Measurements from ENCODE around the gene ERFE. TPM values are rescaled to one million over a fixed set of nuclear protein-coding genes. Genes with fewer than 3 reads are reported as not detected.

The ERFE gene
- total and polyA plus RNA-seq, 2 of the 4 experiments (the other 2 are of a cell fraction), result 1.3 to 3.5 TPM

GRCh38 chr2:238140040-238140439 is 18.7 kb upstream of the ERFE start:
- Histone ChIP-seq H2AK5ac (ENCODE audit: low read depth, low read length) (no peak overlapping the region), H3K4me2 (ENCODE audit: low read depth, low read length) (no peak overlapping the region), H2AK9ac (replicated peaks; ENCODE audit: low read depth, low read length, poor library complexity) (no peak overlapping the region), H3K27ac (ENCODE audit: insufficient read depth, low read length) (no peak overlapping the region), H3K56ac (ENCODE audit: extremely low read depth, insufficient read depth, low read length) (no peak overlapping the region), H4K8ac (ENCODE audit: low read depth in 2 of 2, low read length in 2 of 2) (no peak overlapping the region), H2BK120ac (ENCODE audit: low read depth, low read length) (no peak overlapping the region), H2BK20ac (ENCODE audit: low read depth, low read length) (no peak overlapping the region), H3K9me3 (ENCODE audit: control insufficient read depth, insufficient read depth, low read length) (no peaks in the 10 kb centered on the region), H3K9me1 (ENCODE audit: insufficient read depth, low read length) (0 out of 2 replicates have a peak, but pooled peaks cover 15% of the 10 kb centered on the region), H3K14ac (replicated peaks; ENCODE audit: low read depth, low read length) (no peak overlapping the region), H3K9ac (ENCODE audit: low read depth, low read length) (no peak overlapping the region), H3K4me3 (ENCODE audit: insufficient read depth, low read depth, low read length) (no peak overlapping the region), H3K4me1 (ENCODE audit: control insufficient read depth, insufficient read depth, low read length) (peaks cover 23% of the 10 kb centered on the region), H3K79me1 (ENCODE audit: low read depth in 1 of 2, low read length in 2 of 2) (no peaks in the 10 kb centered on the region), H2AFZ (replicated peaks; ENCODE audit: low read length, poor library complexity) (peak overlapping the region; percentile 43), H3K27me3 (ENCODE audit: control insufficient read depth, insufficient read depth, low read length) (no peaks in the 10 kb centered on the region), H3K23ac (ENCODE audit: low read depth, low read length) (no peak overlapping the region), H3K4ac (ENCODE audit: low read depth, low read length) (no peak overlapping the region), H3K36me3 (ENCODE audit: control insufficient read depth, insufficient read depth, low read length) (no peaks in the 10 kb centered on the region), H2BK5ac (ENCODE audit: low read depth, low read length, poor library complexity, severe bottlenecking) (no peak overlapping the region), H2BK15ac (ENCODE audit: low read depth, low read length) (no peak overlapping the region), H4K91ac (ENCODE audit: insufficient read depth, low read depth, low read length) (no peak overlapping the region), H3K18ac (ENCODE audit: low read depth, low read length) (no peak overlapping the region), H4K20me1 (ENCODE audit: insufficient read depth, low read length) (no peaks in the 10 kb centered on the region), H4K5ac (ENCODE audit: low read depth, low read length) (no peak overlapping the region)
- DNase-seq, result no peak
- TF ChIP-seq RAD21 (IDR thresholded peaks at IDR 0.05; ENCODE audit: low read length) (no peak), BHLHE40 (IDR thresholded peaks at IDR 0.05; ENCODE audit: low read depth, low read length) (no peak), NFE2L2 (IDR thresholded peaks at IDR 0.05; ENCODE audit: low read depth, low read length) (no peak), MXI1 (IDR thresholded peaks at IDR 0.05; ENCODE audit: borderline replicate concordance, low read depth, low read length) (no peak), RCOR1 (IDR thresholded peaks at IDR 0.05; ENCODE audit: insufficient replicate concordance, low read length) (no peak), CEBPB (IDR thresholded peaks at IDR 0.05; ENCODE audit: low read depth, low read length) (no peak), MAFK (IDR thresholded peaks at IDR 0.05; ENCODE audit: low read depth, low read length) (no peak), MAZ (IDR thresholded peaks at IDR 0.05; ENCODE audit: borderline replicate concordance, low read depth, low read length) (no peak), CHD1 (IDR thresholded peaks at IDR 0.05; ENCODE audit: low read depth, low read length) (no peak), CTCF (conservative IDR thresholded peaks at IDR 0.05; ENCODE audit: low read depth, low read length) (no peak), RFX5 (IDR thresholded peaks at IDR 0.05; ENCODE audit: low read depth, low read length) (no peak), POLR2A (IDR thresholded peaks at IDR 0.05; ENCODE audit: low read depth, low read length) (no peak), FOS (IDR thresholded peaks at IDR 0.05; ENCODE audit: low read depth, low read length) (no peak), SMC3 (IDR thresholded peaks at IDR 0.05; ENCODE audit: low read depth, low read length) (no peak)
- TF ChIP-seq, protein P1, sequence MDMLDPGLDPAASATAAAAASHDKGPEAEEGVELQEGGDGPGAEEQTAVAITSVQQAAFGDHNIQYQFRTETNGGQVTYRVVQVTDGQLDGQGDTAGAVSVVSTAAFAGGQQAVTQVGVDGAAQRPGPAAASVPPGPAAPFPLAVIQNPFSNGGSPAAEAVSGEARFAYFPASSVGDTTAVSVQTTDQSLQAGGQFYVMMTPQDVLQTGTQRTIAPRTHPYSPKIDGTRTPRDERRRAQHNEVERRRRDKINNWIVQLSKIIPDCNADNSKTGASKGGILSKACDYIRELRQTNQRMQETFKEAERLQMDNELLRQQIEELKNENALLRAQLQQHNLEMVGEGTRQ (IDR thresholded peaks at IDR 0.05; ENCODE audit: low read depth, low read length), result no peak
- TF ChIP-seq, protein P2, sequence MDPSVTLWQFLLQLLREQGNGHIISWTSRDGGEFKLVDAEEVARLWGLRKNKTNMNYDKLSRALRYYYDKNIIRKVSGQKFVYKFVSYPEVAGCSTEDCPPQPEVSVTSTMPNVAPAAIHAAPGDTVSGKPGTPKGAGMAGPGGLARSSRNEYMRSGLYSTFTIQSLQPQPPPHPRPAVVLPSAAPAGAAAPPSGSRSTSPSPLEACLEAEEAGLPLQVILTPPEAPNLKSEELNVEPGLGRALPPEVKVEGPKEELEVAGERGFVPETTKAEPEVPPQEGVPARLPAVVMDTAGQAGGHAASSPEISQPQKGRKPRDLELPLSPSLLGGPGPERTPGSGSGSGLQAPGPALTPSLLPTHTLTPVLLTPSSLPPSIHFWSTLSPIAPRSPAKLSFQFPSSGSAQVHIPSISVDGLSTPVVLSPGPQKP (IDR thresholded peaks at IDR 0.05; ENCODE audit: borderline replicate concordance, low read depth, low read length), result no peak
- WGBS, 2 experiments (ENCODE audit: extremely low coverage in 2 of 2, insufficient read length in 1 of 2), result no CpG with 5 or more reads among the region's 7 CpGs
- CTCF ChIA-PET, result no interaction called here
- POLR2A ChIA-PET (ENCODE audit: unreplicated experiment), result no interaction called here
- intact Hi-C loops (cut with micrococcal nuclease), result no loop called here
- no peak for ATAC-seq (ENCODE audit: low read depth)
- no TSS peak for BruUV-seq (replicated peaks)
- in situ Hi-C loops (cut with MboI; ENCODE audit: low sequenced_read_pairs), result no loop called here
- dilution Hi-C loops (cut with HindIII; ENCODE audit: low sequenced_read_pairs, unreplicated experiment), result no loop called here

Measured in IMR-90 (cell line).